ENCODE data around the gene ELAVL1.

DNA sequence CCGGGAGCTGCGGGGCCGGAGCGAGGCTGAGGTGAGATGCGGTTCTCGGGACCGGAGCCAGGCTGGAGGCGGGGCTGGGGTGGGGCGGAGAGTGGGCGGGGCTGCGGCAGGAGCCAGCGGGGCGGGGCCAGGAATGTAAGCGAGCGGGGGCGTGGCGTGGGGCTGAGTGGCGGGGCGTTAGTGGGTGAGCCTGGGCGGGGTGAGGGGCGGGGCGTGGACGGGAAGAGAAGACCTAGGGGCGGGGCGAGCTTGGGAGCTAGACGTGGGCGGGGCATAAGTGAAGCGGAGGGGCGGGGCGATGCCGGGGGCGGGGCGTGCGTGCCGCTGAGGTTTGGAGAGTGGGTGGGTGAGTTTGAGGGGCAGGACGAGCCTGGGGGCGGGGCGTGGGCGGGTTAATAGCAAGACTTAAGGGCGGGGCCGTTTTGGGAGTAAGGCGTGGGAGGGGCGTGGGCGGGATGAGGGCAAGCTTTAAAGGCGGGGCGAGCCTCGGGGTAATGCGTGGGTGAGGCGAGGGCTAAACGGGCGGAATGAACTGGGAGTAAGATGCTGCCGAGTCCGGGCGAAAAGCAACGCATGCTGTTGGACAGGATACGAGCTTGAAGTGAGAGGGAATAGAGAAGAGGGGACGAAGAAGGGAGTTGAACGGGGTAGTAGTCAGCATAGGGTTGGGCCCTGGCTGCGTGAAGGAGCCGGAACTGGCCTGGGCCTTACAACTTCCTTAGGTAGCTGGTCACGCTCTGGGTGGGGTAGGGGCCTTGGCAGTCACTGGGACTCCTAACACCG lies 84.7 kb downstream of the ELAVL1 start:
- TF ChIP-seq CTCF (IDR thresholded peaks at IDR 0.05; ENCODE audit: insufficient read depth, low read depth, low read length) (no peak), EZH2 (IDR thresholded peaks at IDR 0.05; ENCODE audit: insufficient read depth, low read length) (no peak)
